ENCODE measurements around the gene ERF.

- no peak for TF ChIP-seq POLR2A (IDR thresholded peaks at IDR 0.05)
- TF ChIP-seq POLR2AphosphoS5 (IDR thresholded peaks at IDR 0.05) = no peak
Observed at GRCh38 chr19:42224940-42225717, 29.8 kb downstream of the ERF start.

All from spleen (tissue), 3 donors.